IPS-NIHi7 (cell line): Measurements from ENCODE around the gene MT1HL1.
"Not testable (repeated sequence)": the region's sequence is repeated elsewhere in the genome, so short reads cannot be mapped to it uniquely, and the experiment has no call there.

Source experiments
- DNase-seq: peaks from one replicate; pipeline ENCODE4 v3.0.0; 2012; ENCODE audit warnings: mixed read lengths; ENCODE audit errors: extremely low spot score

MT1HL1 gene

GRCh38 chr1:237016626-237017025, 12.4 kb upstream of the MT1HL1 start:
- DNase-seq: peak; percentile 37

- DNase-seq: no peak
Measured at GRCh38 chr1:237013608-237014007, 9.4 kb upstream of the MT1HL1 start.

DNA sequence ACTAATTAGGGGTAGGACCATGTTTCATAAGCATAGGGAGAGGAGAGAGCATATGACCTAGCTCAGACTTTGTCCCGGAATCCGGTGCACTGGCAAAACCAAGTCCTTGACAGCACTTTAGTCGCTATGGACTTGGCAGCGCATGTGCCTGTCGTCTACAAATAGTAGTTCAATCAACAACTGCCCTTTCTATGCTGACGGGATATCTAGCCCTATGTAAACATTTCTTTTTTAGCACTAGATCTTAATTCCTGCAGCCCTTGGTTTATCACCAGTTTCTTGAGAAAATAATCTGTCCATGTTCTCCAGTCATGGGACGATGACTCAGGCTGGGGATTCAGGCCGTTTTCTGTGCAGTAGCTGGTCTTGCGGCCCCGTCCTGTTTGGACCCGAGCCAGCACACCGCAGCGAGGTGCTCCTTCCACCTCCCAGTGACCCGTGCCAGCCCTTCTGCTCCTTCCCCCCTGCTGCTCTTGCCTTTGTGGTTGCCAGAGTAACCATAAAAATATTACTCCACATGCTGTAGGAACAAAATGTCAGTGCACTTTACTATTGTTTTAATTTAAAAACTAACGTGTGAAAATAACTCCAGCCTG, 8.6 kb upstream of the MT1HL1 start:
- no peak for DNase-seq

GRCh38 chr1:237012361-237012760, 8.1 kb upstream of the MT1HL1 start:
- no peak for DNase-seq

GRCh38 chr1:237011432-237011831, 7.2 kb upstream of the MT1HL1 start:
- DNase-seq: no peak

GRCh38 chr1:237009611-237010010, 5.4 kb upstream of the MT1HL1 start:
- no peak for DNase-seq

DNA sequence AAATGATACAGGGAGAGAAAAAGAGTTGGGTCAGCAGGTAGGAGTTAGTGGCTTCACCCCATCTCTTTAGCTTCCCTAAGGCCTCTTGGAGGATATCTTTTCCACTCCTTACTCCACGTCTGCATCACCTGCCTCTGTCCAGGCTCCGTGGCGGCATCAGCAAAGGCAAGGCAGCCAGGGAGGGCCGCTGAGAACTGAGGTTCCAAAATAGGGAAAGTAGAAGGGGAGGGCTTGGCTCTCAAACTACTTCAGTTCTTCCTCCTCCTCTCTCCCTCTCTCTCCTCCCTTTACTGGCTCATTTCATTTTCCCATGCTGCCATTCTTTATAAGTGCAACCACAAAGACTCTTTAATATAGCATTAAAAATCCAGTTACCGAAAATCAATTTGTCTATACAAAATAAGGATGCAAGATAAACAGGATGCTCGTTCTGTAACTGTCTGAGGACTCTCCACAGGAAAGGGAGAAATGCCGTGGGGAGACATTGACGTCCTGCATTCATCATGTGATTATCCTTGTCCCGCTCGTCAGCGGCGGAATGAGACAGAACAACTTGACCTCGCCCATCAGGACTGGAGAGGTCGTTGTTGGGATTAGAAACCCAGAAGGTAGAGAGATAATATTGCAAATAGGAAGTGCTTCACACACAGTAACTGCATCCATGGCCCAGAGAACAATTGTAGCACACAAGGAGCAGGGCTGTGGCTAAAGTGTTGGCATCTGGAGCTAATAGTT, 3.1 kb upstream of the MT1HL1 start:
- no peak for DNase-seq

- DNase-seq: no peak
Measured at GRCh38 chr1:237005674-237006073, 1.4 kb upstream of the MT1HL1 start.

- no peak for DNase-seq
Measured at GRCh38 chr1:237003516-237003915, 725 bp downstream of the MT1HL1 start.

GRCh38 chr1:237000191-237000590, 4.0 kb downstream of the MT1HL1 start:
- no peak for DNase-seq

GRCh38 chr1:236998546-236998945, 5.7 kb downstream of the MT1HL1 start:
- DNase-seq: no peak

DNA sequence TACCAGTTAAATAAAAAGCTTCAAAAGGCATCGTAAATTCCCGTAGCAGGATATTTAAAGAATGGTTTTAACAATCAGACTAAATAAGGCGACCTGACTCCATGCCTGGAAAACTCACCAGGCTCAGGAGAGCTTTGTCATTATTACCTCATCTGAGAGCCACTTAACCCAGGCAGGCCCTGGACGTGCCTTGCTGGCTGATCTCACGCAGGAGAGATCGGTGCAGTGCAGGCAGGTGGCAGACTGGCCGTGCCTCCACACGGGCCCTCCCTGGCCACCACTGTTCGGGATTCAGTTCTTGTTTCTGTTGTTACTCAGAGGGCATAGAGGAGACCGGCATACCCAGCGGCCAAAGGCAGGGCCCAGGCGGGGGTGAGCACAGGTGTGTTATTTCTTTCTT, 6.4 kb downstream of the MT1HL1 start:
- DNase-seq: peak; percentile 33

DNA sequence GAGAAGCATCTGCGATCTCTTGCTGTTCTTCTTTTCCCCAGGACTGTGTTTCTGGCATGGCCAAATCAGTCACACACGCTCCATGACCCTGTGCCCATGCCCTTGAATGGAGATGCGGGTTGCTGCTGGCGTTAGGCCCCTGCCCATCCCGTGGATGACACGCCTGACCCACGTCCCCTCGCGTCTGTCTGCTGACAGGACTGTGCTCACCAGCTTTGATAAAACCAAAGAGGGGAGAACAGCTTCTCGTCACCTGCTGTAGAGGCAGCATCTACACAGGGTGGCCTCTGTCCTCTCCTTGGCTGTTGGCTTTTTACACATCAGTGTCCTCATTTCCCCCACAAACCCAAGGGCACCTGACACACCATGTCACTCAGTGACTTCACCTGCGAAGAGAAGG, 6.9 kb downstream of the MT1HL1 start:
- no peak for DNase-seq

DNA sequence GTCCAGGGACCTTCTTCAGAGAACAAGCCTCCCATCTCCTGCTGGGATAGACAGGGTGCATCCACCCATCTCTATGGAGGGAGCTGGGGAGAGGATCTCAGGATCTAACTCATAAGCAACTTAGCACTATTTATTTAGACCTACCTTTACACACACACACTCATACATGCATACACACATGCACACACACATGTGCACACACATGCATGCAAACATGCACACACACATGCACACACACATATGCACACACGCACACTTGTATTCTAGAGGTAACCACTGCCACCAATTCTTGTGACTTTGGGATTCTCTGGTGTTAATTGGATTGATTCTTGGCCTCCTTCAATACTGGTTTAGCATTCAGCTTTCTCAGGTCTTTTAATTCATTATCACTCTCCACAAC, 9.8 kb downstream of the MT1HL1 start:
- DNase-seq: no peak

GRCh38 chr1:236992449-236992848, 11.8 kb downstream of the MT1HL1 start:
- DNase-seq: no peak

- DNase-seq: no peak
Measured at GRCh38 chr1:236990052-236990445, 14.2 kb downstream of the MT1HL1 start.

GRCh38 chr1:236989290-236990051, 14.8 kb downstream of the MT1HL1 start:
- no peak for DNase-seq

DNA sequence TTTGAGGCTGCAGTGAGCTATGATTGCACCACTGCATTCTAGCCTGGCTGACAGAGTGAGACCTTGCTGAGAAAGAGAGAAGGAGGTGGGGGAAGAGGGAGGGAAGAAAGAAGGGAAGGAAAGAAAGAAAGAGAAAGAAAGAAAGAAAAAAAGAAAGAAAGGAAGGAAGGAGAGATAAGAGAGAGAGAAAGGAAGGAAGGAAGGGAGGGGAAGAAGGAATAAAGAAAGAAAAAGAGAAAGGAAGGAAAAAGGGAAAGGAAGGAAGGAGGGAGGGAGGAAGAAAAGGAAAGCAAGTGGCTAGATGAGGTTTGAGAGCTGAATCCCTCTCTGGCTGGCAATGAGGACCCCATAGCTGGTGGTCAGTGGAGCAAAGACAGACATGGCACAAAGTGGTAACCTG, 20.4 kb downstream of the MT1HL1 start:
- no peak for DNase-seq

- DNase-seq: no peak
Measured at GRCh38 chr1:236982380-236982779, 21.9 kb downstream of the MT1HL1 start.

DNA sequence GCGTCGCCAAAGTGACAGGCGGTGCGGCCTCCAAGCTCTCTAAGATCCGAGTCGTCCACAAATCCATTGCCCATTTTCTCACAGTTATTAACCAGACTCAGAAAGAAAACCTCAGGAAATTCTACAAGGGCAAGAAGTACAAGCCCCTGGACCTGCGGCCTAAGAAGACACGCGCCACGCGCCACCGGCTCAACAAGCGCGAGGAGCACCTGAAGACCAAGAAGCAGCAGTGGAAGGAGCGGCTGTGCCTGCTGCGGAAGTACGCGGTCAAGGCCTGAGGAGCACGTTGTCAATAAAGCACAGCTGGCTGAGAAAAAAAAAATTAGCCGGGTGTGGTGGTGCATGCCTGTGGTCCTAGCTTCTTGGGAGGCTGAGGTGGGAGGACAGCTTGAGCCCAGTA, 22.8 kb downstream of the MT1HL1 start:
- DNase-seq: not testable (repeated sequence)

GRCh38 chr1:236980673-236981072, 23.6 kb downstream of the MT1HL1 start:
- DNase-seq: no peak

GRCh38 chr1:236979149-236979900, 24.9 kb downstream of the MT1HL1 start:
- no peak for DNase-seq
